ENCODE measurements around the gene TAF4B.

DNA sequence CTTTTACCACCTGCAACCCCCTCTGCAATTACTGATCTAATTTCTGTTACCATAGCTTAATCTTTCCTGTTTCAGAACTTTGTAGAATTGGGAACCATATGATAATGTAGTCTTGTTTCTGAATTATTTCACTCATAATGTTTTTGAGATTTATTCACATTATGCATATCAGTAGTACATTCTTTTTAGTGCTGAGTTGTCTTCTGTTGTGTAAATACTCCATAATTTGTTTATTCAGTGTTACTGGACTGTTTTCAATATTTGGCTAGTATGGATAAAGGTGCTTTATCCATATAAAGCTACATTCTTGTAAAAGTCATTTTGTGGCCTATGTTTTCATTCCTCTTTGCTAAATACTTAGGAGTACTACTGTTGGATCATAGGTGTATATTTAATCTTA, 152.5 kb downstream of the TAF4B start:
- TF ChIP-seq SETDB1 (IDR thresholded peaks at IDR 0.05; ENCODE audit: insufficient read length, low read length) (no peak), ZNF274 (IDR thresholded peaks at IDR 0.05; ENCODE audit: low read length) (no peak), ZNF274 (tag by site-specific recombination; IDR thresholded peaks at IDR 0.05; ENCODE audit: borderline replicate concordance) (no peak), YY1 (tag by site-specific recombination; IDR thresholded peaks at IDR 0.05) (no peak), ZBTB21 (tag by site-specific recombination; IDR thresholded peaks at IDR 0.05) (no peak), MYNN (tag by site-specific recombination; IDR thresholded peaks at IDR 0.05; ENCODE audit: borderline replicate concordance) (no peak)
- TF ChIP-seq, protein P1, sequence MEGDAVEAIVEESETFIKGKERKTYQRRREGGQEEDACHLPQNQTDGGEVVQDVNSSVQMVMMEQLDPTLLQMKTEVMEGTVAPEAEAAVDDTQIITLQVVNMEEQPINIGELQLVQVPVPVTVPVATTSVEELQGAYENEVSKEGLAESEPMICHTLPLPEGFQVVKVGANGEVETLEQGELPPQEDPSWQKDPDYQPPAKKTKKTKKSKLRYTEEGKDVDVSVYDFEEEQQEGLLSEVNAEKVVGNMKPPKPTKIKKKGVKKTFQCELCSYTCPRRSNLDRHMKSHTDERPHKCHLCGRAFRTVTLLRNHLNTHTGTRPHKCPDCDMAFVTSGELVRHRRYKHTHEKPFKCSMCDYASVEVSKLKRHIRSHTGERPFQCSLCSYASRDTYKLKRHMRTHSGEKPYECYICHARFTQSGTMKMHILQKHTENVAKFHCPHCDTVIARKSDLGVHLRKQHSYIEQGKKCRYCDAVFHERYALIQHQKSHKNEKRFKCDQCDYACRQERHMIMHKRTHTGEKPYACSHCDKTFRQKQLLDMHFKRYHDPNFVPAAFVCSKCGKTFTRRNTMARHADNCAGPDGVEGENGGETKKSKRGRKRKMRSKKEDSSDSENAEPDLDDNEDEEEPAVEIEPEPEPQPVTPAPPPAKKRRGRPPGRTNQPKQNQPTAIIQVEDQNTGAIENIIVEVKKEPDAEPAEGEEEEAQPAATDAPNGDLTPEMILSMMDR (tag by site-specific recombination; IDR thresholded peaks at IDR 0.05) = no peak
- TF ChIP-seq, protein P2, sequence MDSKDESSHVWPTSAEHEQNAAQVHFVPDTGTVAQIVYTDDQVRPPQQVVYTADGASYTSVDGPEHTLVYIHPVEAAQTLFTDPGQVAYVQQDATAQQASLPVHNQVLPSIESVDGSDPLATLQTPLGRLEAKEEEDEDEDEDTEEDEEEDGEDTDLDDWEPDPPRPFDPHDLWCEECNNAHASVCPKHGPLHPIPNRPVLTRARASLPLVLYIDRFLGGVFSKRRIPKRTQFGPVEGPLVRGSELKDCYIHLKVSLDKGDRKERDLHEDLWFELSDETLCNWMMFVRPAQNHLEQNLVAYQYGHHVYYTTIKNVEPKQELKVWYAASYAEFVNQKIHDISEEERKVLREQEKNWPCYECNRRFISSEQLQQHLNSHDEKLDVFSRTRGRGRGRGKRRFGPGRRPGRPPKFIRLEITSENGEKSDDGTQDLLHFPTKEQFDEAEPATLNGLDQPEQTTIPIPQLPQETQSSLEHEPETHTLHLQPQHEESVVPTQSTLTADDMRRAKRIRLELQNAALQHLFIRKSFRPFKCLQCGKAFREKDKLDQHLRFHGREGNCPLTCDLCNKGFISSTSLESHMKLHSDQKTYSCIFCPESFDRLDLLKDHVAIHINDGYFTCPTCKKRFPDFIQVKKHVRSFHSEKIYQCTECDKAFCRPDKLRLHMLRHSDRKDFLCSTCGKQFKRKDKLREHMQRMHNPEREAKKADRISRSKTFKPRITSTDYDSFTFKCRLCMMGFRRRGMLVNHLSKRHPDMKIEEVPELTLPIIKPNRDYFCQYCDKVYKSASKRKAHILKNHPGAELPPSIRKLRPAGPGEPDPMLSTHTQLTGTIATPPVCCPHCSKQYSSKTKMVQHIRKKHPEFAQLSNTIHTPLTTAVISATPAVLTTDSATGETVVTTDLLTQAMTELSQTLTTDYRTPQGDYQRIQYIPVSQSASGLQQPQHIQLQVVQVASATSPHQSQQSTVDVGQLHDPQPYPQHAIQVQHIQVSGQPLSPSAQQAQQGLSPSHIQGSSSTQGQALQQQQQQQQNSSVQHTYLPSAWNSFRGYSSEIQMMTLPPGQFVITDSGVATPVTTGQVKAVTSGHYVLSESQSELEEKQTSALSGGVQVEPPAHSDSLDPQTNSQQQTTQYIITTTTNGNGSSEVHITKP (tag by site-specific recombination; IDR thresholded peaks at IDR 0.05) = no peak
- TF ChIP-seq, protein P3, sequence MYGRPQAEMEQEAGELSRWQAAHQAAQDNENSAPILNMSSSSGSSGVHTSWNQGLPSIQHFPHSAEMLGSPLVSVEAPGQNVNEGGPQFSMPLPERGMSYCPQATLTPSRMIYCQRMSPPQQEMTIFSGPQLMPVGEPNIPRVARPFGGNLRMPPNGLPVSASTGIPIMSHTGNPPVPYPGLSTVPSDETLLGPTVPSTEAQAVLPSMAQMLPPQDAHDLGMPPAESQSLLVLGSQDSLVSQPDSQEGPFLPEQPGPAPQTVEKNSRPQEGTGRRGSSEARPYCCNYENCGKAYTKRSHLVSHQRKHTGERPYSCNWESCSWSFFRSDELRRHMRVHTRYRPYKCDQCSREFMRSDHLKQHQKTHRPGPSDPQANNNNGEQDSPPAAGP (tag by site-specific recombination; IDR thresholded peaks at IDR 0.05) = no peak

All from HEK293 (cell line).